ENCODE measurements around the gene NPIPA7.
"Not testable (repeated sequence)": the region's sequence is repeated elsewhere in the genome, so short reads cannot be mapped to it uniquely, and the experiment has no call there.

The NPIPA7 gene

GRCh38 chr16:16378840-16379239 is at the start of gene NPIPA7:
Gene NPIPA7 (plus strand): TSS chr16:16379140. CDS start chr16:16379245, 105 bp downstream.
- DNase-seq (ENCODE audit: low read depth): not testable (repeated sequence)

- DNase-seq (ENCODE audit: low read depth): not testable (repeated sequence)
Observed at GRCh38 chr16:16331466-16331865, 47.5 kb upstream of the NPIPA7 start.

DNA sequence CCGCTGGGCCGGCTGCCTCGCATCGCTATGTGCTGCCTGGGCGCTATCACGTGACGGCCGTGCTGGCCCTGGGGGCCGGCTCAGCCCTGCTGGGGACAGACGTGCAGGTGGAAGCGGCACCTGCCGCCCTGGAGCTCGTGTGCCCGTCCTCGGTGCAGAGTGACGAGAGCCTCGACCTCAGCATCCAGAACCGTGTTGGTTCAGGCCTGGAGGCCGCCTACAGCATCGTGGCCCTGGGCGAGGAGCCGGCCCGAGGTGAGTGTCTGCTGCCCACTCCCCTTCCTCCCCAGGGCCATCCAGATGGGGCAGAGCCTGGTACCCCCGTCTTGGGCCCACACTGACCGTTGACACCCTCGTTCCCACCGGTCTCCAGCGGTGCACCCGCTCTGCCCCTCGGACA is 21.4 kb upstream of the NPIPA7 start:
- DNase-seq (ENCODE audit: low read depth): not testable (repeated sequence)

DNA sequence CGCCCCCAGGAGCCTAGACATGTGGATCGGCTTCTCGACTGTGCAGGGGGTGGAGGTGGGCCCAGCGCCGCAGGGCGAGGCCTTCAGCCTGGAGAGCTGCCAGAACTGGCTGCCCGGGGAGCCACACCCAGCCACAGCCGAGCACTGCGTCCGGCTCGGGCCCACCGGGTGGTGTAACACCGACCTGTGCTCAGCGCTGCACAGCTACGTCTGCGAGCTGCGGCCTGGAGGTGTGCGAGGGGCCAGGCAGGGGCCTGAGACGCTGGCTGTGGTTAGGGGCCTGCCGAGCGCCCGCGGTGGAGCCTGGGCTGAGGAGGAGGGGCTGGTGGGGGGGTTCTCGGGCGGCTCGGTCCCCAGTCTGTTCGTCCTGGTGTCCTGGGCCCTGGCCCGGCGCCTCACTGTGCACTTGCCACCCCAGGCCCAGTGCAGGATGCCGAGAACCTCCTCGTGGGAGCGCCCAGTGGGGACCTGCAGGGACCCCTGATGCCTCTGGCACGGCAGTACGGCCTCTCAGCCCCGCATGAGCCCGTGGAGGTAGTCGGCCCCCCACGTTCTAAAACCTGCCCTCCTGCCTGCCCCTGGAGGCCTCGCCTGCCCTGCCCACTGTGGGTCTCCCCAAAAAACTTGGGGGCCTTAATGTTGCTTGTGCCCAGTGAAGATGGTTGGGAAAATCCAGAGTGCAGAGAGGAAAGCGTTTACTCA is 20.2 kb upstream of the NPIPA7 start:
- DNase-seq (ENCODE audit: low read depth): not testable (repeated sequence)

DNA sequence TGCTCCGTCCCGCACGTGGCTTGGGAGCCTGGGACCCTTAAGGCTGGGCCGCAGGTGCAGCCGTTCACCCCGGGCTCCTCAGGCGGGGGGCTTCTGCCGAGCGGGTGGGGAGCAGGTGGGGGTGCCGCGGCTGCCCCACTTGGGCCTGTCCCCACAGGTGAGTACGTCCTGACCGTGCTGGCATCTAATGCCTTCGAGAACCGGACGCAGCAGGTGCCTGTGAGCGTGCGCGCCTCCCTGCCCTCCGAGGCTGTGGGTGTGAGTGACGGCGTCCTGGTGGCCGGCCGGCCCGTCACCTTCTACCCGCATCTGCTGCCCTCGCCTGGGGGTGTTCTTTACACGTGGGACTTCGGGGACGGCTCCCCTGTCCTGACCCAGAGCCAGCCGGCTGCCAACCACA is 15.3 kb upstream of the NPIPA7 start:
- DNase-seq (ENCODE audit: low read depth): not testable (repeated sequence)

DNA sequence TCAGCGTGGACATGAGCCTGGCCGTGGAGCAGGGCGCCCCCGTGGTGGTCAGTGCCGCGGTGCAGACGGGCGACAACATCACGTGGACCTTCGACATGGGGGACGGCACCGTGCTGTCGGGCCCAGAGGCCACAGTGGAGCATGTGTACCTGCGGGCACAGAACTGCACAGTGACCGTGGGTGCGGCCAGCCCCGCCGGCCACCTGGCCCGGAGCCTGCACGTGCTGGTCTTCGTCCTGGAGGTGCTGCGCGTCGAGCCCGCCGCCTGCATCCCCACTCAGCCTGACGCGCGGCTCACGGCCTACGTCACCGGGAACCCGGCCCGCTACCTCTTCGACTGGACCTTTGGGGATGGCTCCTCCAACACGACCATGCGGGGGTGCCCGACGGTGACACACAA is 14.8 kb upstream of the NPIPA7 start:
- not testable (repeated sequence) for DNase-seq (ENCODE audit: low read depth)

DNA sequence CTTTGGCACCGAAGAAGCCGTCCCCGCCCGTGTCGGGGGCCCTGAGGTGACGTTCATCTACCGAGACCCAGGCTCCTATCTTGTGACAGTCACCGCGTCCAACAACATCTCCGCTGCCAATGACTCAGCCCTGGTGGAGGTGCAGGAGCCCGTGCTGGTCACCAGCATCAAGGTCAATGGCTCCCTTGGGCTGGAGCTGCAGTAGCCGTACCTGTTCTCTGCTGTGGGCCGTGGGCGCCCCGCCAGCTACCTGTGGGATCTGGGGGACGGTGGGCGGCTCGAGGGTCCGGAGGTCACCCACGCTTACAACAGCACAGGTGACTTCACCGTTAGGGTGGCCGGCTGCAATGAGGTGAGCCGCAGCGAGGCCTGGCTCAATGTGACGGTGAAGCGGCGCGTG is 14.2 kb upstream of the NPIPA7 start:
- not testable (repeated sequence) for DNase-seq (ENCODE audit: low read depth)

DNA sequence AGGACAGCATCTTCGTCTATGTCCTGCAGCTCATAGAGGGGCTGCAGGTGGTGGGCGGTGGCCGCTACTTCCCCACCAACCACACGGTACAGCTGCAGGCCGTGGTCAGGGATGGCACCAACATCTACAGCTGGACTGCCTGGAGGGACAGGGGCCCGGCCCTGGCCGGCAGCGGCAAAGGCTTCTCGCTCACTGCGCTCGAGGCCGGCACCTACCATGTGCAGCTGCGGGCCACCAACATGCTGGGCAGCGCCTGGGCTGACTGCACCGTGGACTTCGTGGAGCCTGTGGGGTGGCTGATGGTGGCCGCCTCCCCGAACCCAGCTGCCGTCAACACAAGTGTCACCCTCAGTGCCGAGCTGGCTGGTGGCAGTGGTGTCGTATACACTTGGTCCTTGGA is 13.6 kb upstream of the NPIPA7 start:
- DNase-seq (ENCODE audit: low read depth): not testable (repeated sequence)

DNA sequence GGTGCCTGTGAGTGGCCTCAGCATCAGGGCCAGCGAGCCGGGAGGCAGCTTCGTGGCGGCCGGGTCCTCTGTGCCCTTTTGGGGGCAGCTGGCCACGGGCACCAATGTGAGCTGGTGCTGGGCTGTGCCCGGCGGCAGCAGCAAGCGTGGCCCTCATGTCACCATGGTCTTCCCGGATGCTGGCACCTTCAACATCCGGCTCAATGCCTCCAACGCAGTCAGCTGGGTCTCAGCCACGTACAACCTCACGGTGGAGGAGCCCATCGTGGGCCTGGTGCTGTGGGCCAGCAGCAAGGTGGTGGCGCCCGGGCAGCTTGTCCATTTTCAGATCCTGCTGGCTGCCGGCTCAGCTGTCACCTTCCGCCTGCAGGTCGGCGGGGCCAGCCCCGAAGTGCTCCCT is 13.1 kb upstream of the NPIPA7 start:
- not testable (repeated sequence) for DNase-seq (ENCODE audit: low read depth)

DNA sequence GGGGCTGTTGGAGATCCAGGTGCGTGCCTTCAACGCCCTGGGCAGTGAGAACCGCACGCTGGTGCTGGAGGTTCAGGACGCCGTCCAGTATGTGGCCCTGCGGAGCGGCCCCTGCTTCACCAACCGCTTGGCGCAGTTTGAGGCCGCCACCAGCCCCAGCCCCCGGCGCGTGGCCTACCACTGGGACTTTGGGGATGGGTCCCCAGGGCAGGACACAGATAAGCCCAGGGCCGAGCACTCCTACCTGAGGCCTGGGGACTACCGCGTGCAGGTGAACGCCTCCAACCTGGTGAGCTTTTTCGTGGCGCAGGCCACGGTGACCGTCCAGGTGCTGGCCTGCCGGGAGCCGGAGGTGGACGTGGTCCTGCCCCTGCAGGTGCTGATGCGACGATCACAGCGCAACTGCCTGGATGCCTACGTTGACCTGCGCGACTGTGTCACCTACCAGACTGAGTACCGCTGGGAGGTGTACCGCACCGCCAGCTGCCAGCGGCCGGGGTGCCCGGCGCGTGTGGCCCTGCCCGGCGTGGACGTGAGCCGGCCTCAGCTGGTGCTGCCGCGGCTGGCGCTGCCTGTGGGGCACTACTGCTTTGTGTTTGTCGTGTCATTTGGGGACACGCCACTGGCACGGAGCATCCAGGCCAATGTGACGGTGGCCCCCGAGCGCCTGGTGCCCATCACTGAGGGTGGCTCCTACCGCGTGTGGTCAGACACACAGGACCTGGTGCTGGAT is 12.2 kb upstream of the NPIPA7 start:
- not testable (repeated sequence) for DNase-seq (ENCODE audit: low read depth)

- DNase-seq (ENCODE audit: low read depth): not testable (repeated sequence)
Observed at GRCh38 chr16:16367285-16367628, 11.7 kb upstream of the NPIPA7 start.

- not testable (repeated sequence) for DNase-seq (ENCODE audit: low read depth)
Observed at GRCh38 chr16:16369081-16369856, 9.7 kb upstream of the NPIPA7 start.

DNA sequence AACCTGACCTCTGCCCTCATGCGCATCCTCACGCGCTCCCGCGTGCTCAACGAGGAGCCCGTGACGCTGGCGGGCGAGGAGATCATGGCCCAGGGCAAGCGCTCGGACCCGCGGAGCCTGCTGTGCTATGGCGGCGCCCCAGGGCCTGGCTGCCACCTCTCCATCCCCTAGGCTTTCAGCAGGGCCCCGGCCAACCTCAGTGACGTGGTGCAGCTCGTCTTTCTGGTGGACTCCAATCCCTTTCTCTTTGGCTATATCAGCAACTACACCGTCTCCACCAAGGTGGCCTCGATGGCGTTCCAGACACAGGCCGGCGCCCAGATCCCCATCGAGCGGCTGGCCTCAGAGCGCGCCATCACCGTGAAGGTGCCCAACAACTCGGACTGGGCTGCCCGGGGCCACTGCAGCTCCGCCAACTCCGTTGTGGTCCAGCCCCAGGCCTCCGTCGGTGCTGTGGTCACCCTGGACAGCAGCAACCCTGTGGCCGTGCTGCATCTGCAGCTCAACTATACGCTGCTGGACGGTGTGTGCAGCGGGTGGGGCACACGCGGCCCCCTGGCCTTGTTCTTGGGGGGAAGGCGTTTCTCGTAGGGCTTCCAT is 7.7 kb upstream of the NPIPA7 start:
- DNase-seq (ENCODE audit: low read depth): not testable (repeated sequence)

DNA sequence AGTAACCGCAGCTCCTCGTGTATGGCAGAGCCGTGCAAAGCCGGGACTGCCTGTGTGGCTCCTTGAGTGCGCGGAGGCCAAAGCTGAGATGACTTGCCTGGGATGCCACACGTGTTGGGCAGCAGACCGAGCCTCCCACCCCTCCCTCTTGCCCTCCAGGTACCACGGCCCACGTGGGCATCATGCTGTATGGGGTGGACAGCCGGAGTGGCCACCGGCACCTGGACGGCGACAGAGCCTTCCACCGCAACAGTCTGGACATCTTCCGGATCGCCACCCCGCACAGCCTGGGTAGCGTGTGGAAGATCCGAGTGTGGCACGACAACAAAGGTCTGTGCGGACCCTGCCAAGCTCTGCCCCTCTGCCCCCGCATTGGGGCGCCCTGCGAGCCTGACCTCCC is 4.7 kb upstream of the NPIPA7 start:
- not testable (repeated sequence) for DNase-seq (ENCODE audit: low read depth)

DNA sequence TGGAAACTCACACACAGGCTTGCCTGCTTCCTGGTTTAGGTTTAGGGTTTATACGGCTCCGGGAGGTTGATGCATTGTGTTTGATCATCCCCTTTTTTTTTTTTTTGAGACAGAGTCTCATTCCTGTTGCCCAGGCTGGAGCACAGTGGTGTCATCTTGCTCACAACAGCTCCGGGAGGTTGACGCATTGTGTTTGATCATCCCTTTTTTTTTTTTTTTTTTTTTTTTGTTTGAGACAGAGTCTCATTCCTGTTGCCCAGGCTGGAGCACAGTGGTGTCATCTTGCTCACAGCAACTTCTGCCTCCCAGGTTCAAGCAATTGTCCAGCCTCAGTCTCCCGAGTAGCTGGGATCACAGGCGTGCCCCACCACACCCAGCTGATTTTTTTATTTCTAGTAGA is 20.7 kb downstream of the NPIPA7 start:
- DNase-seq (ENCODE audit: low read depth): not testable (repeated sequence)

DNA sequence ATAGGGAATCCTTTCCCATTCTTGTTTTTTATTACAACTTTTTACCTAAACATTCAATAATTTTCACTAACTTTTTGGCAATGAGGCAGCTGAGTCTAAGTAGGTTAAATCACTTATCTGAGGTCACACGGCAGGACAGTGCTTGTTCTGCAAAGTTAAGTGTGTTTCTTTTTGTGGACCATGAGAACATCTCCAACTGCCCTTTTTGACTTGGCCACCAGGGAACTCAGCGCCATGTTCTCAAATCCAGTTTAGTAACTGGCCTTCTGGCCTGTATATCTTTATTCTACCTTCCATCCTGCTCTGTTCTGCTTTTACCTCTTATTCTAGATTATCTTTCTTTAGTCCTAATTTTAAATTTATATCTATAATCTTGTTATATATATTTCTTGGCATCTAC is 23.4 kb downstream of the NPIPA7 start:
- not testable (repeated sequence) for DNase-seq (ENCODE audit: low read depth)

DNA sequence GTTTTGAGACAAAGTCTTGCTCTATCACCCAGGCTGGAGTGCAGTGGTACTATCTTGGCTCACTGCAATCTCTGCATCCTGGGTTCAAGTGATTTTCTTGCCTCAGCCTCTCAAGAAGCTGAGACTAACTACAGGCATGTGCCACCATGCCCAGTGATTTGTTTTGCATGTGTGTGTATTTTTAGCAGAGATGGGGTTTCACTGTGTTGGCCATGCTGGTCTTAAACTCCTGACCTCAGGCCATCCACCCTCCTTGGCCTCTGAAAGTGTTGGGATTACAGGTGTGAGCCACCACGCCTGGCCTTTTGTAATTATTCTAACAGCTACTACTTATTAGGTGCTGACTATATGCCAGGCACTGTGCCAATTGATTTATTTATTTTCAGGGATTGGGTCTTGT is 25.3 kb downstream of the NPIPA7 start:
- not testable (repeated sequence) for DNase-seq (ENCODE audit: low read depth)

- not testable (repeated sequence) for DNase-seq (ENCODE audit: low read depth)
Observed at GRCh38 chr16:16405421-16405820, 26.5 kb downstream of the NPIPA7 start.

DNA sequence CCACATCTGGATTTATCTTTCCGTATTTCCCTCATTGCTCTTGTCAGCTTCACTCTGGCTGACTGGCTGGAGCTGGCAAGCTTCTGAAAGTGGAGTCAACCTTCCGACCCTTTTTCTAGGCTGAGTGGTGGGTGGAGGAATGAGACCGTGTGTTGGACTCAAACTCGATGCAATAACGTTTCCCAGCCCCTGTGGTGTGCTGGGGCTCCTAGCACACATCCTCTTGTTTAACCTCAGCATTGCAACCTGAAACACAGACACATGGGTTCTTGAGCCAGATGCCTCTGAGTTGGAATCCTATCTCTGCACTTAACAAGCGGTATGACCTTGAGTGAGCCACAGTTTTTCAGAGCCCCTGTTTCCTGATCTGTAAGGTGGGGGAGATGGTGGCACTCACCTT is 29.5 kb downstream of the NPIPA7 start:
- not testable (repeated sequence) for DNase-seq (ENCODE audit: low read depth)

DNA sequence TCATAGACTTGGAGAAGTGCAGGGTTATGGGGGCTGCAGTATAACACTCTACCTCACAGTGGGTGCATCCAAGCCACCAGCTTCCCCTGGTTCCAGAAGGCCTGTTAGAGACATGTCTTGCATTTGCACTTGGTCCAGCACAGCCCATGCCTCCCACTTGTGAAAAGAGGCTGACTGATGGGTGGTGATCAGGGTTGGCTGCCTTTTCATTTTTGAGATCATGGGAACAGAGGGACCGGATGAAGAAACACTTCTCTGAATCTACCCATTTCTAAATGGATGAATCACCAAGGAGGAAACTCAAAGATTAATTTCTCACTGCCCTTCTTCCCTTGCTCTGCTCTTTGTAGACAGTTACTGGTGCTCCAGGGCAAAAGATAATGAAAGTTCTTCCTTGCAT is 34.8 kb downstream of the NPIPA7 start:
- DNase-seq (ENCODE audit: low read depth): not testable (repeated sequence)

DNA sequence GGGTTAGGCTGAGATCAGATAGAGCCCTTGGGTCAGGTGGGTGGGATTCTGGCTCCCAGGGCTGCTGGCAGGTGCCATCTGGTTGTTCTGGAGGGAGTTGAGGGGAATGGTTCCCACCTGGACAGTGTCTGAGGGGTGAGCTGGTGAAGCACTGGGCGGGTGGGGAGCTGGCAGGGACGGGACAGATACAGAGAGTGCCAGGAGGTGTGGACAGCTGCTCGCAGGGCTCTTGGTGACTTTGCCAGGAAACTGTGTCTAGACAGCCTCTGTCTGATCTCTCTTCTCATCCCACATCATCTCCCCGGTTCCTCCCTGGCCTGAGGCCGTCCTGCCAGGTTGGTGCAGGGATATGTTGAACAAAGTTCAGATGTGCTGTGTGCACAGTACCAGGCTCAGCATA is 38.1 kb downstream of the NPIPA7 start:
- not testable (repeated sequence) for DNase-seq (ENCODE audit: low read depth)

- not testable (repeated sequence) for DNase-seq (ENCODE audit: low read depth)
Observed at GRCh38 chr16:16417914-16418544, 39.1 kb downstream of the NPIPA7 start.
